Transverse colon (tissue), 4 donors: ENCODE results near the gene PIK3CB. TPM values are rescaled to one million over a fixed set of nuclear protein-coding genes. Genes with fewer than 3 reads are reported as not detected.

Source experiments
- DNase-seq: peaks from one replicate; pipeline ENCODE4 v3.0.0-alpha.2; 2019
- H3K27ac ChIP-seq, 4 donors: fragments of 200-600 bp; sonication (generic); 2 replicates each; pipeline ENCODE4 v1.5.1; 2016 to 2018; ENCODE audit warnings: inconsistent platforms in 4 of 4
- H3K27me3 ChIP-seq: fragments of 200-600 bp; sonication (generic); 2 replicates; pipeline ENCODE4 v1.5.1; 2017; ENCODE audit warnings: inconsistent platforms
- H3K36me3 ChIP-seq, 4 donors: fragments of 200-600 bp; sonication (generic); 2 replicates each; pipeline ENCODE4 v1.5.1; 2017 to 2019; ENCODE audit warnings: inconsistent platforms in 4 of 4
- H3K4me1 ChIP-seq, 4 donors: fragments of 200-600 bp; sonication (generic); 2 replicates each; pipeline ENCODE4 v1.5.1; 2017 to 2020; ENCODE audit warnings: inconsistent platforms in 4 of 4
- H3K4me3 ChIP-seq, 4 donors: fragments of 200-600 bp; sonication (generic); 1 replicate in 1 of 4; 2 replicates in 3 of 4; pipeline versions ENCODE4 v1.5.1 to v1.6.1; 2017 to 2019; ENCODE audit warnings: inconsistent platforms in 4 of 4
- H3K9me3 ChIP-seq, 2 donors: fragments of 200-600 bp; sonication (generic); 2 replicates each; pipeline ENCODE4 v1.5.1; 2017 to 2019; ENCODE audit warnings: inconsistent platforms in 2 of 2
- EP300 ChIP-seq: sonication (generic); formaldehyde crosslinking; IDR thresholded peaks from one replicate; pipeline ENCODE4 v1.6.1; 2017; ENCODE audit warnings: antibody characterized with exemption, low read depth
- POLR2A ChIP-seq: fragments of 450-650 bp; IDR thresholded peaks from one replicate; pipeline ENCODE4 v1.6.1; 2016; ENCODE audit warnings: antibody characterized with exemption, mild to moderate bottlenecking, moderate library complexity
- POLR2AphosphoS5 ChIP-seq, 3 donors: sonication (generic); formaldehyde crosslinking; IDR thresholded peaks; one replicate each; pipeline ENCODE4 v1.6.1; 2016; ENCODE audit warnings: antibody characterized with exemption in 3 of 3
- WGBS, 2 donors: methylation state at CpG; one replicate each; pipeline ENCODE4 v1.1.5; 2018; ENCODE audit warnings: low coverage in 1 of 2; 5-methylcytosine and 5-hydroxymethylcytosine counted together
- in situ Hi-C, 4 donors: fragments of 200-750 bp; cut with MboI; loops; one replicate each; pipeline versions ENCODE4 v1.15.0 to v1.15.1; 2017; ENCODE audit warnings: low sequenced_read_pairs in 3 of 4, low pct_ligation_motif_present in 1 of 4, low pct_unique_long_range_greater_than_20kb in 1 of 4
- intact Hi-C: fragments of 100-400 bp; cut with DNase I; formaldehyde crosslinking; loops from one replicate; pipeline ENCODE4 v1.15.1; 2023; ENCODE audit warnings: low total_unique reads
- total RNA-seq, 4 donors: library from RNA; depleted of rRNA; stranded (reverse); fragments of >200 nt; gene quantifications; one replicate each; pipeline ENCODE4 v1.1.0, GENCODE V29; 2016
- TF ChIP-seq, protein P1 (sequence below), 5 experiments: fragments of 200-600 bp in 3 of 5; fragments of 450-650 bp in 2 of 5; sonication (generic) in 3 of 5; IDR thresholded peaks; 1 replicate in 2 of 5; 2 replicates in 3 of 5; pipeline ENCODE4 v1.5.1; 2016 to 2017; ENCODE audit warnings: antibody characterized with exemption in 5 of 5, inconsistent platforms in 3 of 5, mild to moderate bottlenecking in 2 of 5, moderate library complexity in 1 of 5

Gene PIK3CB
- total RNA-seq, 4 donors from 2014 or later: 52.4 to 98.4 (median 76.0) TPM

DNA sequence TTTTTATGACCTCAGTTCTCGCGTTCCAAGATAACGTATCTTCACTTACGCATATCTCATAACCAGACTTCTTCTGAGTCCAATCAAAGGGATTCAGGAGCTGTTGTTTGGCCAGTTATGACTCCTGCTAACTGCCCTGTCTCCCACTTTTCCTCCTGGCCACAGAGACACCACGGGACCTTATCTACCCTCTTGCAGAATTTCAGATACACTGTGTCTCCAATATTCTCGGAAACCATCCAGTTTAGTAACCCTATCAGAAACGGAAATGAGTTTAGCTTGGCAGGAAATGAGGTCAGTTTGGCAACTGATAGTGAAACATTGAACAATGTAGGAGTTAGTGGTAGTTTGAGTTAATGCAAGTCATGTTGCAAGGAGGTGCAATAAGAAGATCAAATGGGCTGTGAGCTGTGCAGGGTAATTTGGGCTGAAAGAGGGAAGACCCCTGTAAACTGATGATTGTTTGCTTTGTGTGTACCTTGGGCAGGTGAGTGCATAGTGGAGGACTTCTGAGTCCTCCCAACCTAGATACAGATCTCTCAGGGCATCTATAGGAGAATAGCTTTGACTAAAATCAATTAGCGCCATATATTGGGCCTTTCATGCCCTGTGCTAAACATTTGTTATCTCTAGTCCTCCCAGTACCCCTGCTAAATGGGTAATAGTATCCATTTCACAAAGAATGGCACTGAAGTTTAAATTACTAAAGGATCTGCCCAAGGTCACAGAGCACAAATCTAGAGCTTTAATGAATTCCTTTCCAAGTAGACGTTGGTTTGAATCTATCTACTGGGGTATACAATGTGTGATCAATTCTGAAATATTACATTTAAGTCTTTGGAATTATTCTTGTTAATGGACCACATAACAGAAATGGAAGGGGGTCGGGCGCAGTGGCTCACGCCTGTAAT lies 41.3 kb upstream of the PIK3CB start:
- no peaks in the 10 kb centered on the region for H3K9me3 ChIP-seq
- intact Hi-C loops: no loop called here
- peaks cover 0 to 6% (median 1%) of the 10 kb centered on the region in 4 donors for H3K4me1 ChIP-seq
- no peaks in the 10 kb centered on the region for H3K36me3 ChIP-seq
- H3K27ac ChIP-seq: no peak overlapping the region
- H3K4me3 ChIP-seq: no peak overlapping the region
- WGBS, 2 donors: 68 to 81% methylated on average over 9 to 12 of the region's 12 CpGs
- TF ChIP-seq POLR2A: no peak
- TF ChIP-seq, protein P1, sequence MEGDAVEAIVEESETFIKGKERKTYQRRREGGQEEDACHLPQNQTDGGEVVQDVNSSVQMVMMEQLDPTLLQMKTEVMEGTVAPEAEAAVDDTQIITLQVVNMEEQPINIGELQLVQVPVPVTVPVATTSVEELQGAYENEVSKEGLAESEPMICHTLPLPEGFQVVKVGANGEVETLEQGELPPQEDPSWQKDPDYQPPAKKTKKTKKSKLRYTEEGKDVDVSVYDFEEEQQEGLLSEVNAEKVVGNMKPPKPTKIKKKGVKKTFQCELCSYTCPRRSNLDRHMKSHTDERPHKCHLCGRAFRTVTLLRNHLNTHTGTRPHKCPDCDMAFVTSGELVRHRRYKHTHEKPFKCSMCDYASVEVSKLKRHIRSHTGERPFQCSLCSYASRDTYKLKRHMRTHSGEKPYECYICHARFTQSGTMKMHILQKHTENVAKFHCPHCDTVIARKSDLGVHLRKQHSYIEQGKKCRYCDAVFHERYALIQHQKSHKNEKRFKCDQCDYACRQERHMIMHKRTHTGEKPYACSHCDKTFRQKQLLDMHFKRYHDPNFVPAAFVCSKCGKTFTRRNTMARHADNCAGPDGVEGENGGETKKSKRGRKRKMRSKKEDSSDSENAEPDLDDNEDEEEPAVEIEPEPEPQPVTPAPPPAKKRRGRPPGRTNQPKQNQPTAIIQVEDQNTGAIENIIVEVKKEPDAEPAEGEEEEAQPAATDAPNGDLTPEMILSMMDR (IDR thresholded peaks at IDR 0.05): no peak
- no peak for TF ChIP-seq EP300
- TF ChIP-seq POLR2AphosphoS5 (IDR thresholded peaks at IDR 0.05): no peak
- no peak for DNase-seq
- in situ Hi-C loops: no loop called here
- no peaks in the 10 kb centered on the region for H3K27me3 ChIP-seq

DNA sequence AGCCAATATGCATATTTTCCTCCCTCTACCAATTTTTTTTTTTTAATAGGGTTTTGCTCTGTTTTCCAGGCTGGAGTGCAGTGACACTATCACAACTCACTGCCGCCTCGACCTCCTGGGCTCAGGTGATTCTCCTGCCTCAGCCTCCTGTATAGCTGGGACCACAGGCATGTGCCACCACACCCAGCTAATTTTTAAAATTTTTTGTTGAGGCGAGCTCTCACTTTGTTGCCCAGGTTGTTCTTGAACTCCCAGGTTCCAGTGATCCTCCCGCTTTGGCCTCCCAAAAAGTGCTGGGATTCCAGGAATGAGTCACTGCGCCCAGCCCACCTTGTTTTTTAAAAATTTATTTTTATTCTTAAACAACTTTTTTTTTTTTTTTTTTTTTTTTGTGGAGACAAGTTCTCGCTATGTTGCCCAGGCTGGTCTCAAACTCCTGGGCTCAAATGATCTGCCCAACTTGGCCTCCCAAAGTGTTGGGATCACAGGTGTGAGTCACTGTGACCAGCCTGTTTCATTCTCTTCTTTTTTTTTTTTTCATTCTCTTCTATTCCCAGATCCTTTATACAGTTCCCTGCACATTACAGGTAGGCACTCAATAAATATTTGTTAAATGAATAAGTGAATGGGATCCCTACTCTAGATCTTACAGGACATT lies 40.5 kb upstream of the PIK3CB start:
- in situ Hi-C loops: no loop called here
- Histone ChIP-seq H3K4me3 (no peak overlapping the region), H3K4me1 (peaks cover 0 to 2% (median 0%) of the 10 kb centered on the region in 4 donors), H3K27ac (no peak overlapping the region), H3K9me3 (no peaks in the 10 kb centered on the region), H3K36me3 (no peaks in the 10 kb centered on the region), H3K27me3 (no peaks in the 10 kb centered on the region)
- intact Hi-C loops: no loop called here
- DNase-seq: no peak
- WGBS, 2 donors: 94 to 100% methylated on average over 2 to 6 of the region's 6 CpGs
- TF ChIP-seq POLR2A (no peak), EP300 (no peak)

DNA sequence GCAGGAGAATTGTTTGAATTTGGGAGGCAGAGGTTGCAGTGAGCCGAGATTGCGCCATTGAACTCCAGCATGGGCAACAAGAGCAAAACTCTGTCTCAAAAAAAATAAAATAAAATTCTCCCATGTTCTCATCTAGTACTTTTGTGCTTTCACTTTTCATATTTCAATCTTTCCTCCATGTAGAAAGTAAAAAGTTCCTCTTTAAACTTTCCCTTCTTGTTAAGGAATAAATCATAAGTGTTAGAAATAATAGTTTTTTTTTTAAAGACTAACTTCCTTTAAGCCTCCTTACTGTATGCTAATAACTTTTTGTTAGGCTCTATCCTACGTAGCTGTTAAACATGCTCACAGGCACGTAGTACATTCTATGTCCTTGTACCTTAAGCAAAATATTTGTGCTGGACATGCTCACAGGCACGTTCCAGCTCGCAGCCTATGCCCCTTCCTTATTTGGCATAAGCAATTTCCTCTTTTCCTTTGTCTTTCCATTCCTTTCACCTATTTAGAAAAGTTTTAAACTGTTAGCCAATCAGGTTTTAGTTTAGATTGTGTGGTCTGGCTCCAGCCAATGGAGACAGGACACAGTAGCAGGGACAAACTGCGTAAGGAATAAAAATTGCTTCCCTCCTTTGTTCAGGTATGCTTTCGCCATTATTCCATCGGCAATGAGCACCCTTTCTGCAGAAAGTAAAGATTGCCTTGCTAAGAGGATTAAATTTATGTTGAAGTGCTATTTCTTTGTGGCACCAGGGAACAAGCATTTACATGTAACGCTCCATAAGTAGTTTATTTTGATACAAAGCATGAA lies 38.9 kb upstream of the PIK3CB start:
- 79 to 80% methylated on average over 8 to 10 of the region's 10 CpGs for WGBS, 2 donors
- Histone ChIP-seq H3K9me3 (no peaks in the 10 kb centered on the region), H3K4me1 (no peaks in the 10 kb centered on the region), H3K27ac (no peak overlapping the region), H3K4me3 (no peak overlapping the region), H3K36me3 (no peaks in the 10 kb centered on the region), H3K27me3 (no peaks in the 10 kb centered on the region)
- TF ChIP-seq EP300 (no peak), POLR2A (no peak), POLR2AphosphoS5 (IDR thresholded peaks at IDR 0.05) (no peak)
- TF ChIP-seq, protein P1 (IDR thresholded peaks at IDR 0.05): no peak
- intact Hi-C loops (no loop called here), in situ Hi-C loops (no loop called here)
- DNase-seq: no peak

DNA sequence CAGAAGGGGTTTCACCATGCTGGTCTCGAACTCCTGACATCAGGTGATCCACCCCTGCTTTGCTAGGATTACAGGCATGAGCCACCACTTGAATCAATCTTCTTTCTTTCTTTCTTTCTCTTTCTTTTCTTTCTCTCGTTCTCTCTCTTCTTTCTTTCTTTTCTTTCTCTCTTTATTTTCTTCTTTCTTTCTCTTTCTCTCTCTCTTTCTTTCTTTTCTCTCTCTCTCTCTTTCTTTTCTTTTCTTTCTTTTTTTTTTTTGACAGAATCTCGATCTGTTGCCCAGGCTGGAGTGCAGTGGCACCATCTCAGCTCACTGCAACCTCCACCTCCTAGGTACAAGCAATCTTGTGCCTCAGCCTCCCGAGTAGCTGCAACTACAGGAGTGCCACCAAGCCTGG lies 37.9 kb upstream of the PIK3CB start:
- Histone ChIP-seq H3K27ac (no peak overlapping the region), H3K4me3 (no peak overlapping the region), H3K27me3 (no peaks in the 10 kb centered on the region), H3K4me1 (no peaks in the 10 kb centered on the region), H3K36me3 (no peaks in the 10 kb centered on the region), H3K9me3 (no peaks in the 10 kb centered on the region)
- in situ Hi-C loops (no loop called here), intact Hi-C loops (no loop called here)
- WGBS, 2 donors: 90 to 93% methylated on average over 2 to 4 of the region's 4 CpGs
- TF ChIP-seq POLR2A (no peak), POLR2AphosphoS5 (IDR thresholded peaks at IDR 0.05) (no peak), EP300 (no peak)
- TF ChIP-seq, protein P1 (IDR thresholded peaks at IDR 0.05): no peak
- no peak for DNase-seq
